GM18867 (cell line): ENCODE results near the gene MAP7D3.

Source experiments
- ATAC-seq: cut with Tn5 transposase; IDR thresholded peaks from one replicate; pipeline ENCODE4 v1.9.1; 2021; ENCODE audit warnings: mild to moderate bottlenecking, moderate library complexity; ENCODE audit not compliant: unreplicated experiment

MAP7D3 gene

DNA sequence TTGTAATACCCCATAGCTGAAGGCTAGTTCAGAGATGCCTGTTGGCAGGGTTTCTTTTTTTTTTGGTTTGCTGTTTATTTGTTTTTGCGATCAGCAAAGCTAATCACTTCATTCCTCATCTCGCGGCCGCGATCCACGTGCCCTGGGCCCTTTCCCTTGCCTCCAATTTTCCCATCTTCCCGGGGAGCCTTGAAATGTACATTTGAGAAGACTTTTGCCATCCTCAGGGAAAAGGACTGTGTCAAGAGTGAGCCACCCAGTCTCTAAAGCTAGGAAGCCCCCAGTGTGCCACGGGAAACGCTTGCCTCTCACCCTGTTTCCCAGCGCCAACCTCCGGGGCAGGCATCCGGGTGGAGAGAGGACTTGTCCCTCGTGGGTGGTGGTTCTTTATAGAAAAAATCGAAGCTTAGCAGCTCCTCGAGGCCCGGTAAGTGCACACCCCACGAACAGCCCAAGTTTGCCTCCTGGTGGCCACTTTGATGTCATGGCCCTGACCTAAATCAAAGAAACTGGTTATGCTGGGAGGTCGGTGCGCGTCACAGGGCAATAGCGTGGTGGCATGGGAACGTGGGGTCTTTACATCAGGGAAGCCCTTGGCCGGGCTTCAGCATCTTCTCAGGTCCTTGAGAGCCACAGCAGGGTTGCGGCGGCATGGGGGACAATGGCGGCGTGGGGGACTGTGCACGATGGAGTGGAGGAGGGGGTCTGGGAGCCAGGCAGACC lies 42.0 kb downstream of the MAP7D3 start:
- ATAC-seq = no peak

GRCh38 chrX:136207546-136207945 lies 43.7 kb downstream of the MAP7D3 start:
- ATAC-seq = no peak

DNA sequence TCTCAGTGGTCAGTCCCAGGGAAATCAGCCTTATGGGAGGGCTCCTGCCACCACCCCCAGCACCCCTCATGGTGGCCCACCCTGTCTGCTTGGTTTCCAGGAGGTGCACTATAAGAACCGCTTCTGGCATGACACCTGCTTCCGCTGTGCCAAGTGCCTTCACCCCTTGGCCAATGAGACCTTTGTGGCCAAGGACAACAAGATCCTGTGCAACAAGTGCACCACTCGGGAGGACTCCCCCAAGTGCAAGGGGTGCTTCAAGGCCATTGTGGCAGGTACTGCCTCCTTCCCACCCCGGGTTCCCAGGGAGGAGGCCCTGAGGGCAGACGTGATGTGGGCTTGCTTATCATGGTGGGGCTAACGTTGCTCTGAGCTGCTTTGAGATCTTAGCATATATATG lies 44.3 kb downstream of the MAP7D3 start:
- ATAC-seq = no peak

DNA sequence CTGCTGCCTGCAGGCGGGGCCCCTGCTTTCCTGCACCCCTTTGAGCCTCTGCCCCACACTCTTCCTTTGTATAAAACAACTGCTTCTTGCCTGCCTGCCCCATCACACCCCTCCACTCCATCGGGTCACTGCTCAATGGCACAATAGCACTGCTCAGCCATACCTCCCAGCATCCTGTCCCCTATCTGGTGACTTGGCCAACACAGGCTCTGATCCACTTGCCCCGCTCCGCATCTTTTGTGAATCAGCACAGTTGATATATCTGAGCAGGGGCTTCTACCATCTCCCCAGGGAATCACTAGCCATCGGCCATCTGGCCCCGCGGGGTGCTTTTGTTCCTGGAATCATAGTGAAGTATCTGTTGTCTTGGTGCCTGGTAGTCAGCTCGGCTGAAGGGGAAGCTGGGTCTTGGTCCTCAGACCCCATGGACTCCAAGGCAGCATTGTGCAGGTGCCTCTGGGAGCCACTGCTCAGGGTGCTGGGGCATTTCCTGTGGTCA lies 45.3 kb downstream of the MAP7D3 start:
- ATAC-seq = no peak

- no peak for ATAC-seq
Measured at GRCh38 chrX:136204571-136204970, 46.6 kb downstream of the MAP7D3 start.

DNA sequence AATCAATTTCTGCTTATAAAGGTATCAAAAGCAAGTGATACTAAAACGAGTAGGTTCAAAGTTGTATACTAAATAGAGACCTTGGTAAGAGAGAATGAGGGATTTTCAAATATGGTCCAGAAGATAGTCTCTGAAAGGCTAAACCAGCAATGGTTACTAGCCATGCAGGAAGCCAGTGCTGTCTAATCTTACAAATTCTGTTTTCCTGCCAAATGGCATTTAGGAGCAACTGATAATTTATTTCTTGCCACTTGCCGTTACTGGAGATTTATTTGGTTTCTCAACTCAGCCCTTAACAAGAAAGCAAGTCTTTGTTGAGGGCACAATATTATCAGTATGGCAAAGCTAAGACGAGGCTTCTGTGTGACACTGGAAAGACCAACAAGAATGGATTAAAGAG lies 47.2 kb downstream of the MAP7D3 start:
- no peak for ATAC-seq

- ATAC-seq = peak; percentile 56
Measured at GRCh38 chrX:136203438-136203837, 47.8 kb downstream of the MAP7D3 start.

DNA sequence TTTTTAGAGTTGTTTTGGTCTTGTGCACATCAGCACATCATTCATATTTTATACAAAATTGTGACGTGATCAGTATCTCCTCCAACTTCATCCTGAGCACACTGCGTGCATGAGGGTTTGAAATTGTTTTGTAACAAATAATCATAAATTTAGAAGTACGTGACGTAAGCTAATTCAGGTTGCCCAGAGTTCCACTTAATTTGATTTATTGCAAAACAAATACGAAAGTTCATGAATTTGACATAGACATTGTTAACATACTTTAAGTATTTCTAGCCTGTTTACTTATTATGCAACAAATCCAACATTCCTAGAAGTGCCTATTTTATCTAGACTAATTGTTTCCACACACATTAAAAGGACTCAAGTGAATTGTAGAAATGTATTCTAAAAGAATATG lies 48.3 kb downstream of the MAP7D3 start:
- ATAC-seq = no peak

DNA sequence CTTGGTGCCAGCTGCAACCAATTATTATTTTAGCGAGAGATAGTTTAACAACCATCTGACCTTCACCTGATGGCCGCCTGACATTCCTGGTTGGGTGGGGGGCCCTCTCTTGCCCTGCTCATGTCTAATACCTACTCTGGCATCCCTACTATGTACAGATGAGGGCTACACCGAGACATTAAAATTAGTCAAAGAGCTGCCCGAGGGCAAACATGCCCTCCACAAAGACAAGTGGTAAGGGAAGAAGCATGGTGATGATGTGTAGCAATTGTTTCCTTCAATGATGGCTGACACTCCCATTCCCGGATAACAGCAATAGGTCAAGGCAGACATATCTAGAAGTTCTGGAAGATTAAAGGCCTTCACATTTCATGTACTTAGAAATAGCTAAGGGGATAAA lies 49.6 kb downstream of the MAP7D3 start:
- no peak for ATAC-seq

DNA sequence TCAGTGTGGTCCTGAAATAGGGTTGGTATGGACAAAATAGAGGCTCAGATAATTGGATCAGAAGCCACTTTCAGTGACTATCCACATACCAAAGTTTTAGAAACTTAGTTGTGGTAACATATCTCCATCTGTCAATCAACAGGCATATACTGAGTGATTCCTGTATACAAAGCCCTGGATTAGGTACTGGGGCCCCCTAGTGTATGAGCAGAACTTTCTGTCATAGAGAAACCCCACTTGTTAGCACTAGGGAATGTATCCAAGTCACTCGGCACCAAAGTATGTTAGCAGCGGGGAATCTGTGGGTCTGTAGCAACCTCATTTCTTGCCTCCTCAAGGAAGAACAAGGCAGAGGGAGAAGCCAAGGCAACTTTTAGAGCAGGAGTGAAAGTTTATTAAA lies 50.7 kb downstream of the MAP7D3 start:
- ATAC-seq = no peak

- no peak for ATAC-seq
Measured at GRCh38 chrX:136199365-136199764, 51.8 kb downstream of the MAP7D3 start.

- ATAC-seq = no peak
Measured at GRCh38 chrX:136198678-136199243, 52.4 kb downstream of the MAP7D3 start.

- ATAC-seq = no peak
Measured at GRCh38 chrX:136198010-136198409, 53.2 kb downstream of the MAP7D3 start.

DNA sequence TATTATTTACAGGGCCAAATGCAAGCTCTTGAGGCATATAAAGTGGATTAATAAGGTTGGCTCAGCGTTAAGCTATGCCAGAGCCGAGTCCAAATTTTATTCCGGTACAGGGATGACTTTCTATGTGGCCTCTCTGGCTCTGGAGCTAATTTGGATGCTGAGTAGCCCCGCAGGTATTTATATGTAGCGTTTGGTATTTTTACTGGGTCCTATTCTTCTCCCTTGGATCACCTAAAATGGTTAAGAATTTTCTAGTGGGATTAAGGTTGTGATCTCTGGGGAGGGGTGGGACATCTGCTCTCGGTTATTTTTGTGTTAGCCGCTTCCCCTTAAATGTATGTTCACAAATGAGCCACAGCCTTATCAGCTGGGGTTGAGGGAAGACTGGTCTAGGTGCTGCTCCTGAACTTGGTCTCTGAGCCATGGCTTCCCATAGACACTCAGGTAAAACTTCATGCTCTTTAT lies 54.5 kb downstream of the MAP7D3 start:
- no peak for ATAC-seq

- no peak for ATAC-seq
Measured at GRCh38 chrX:136195247-136195646, 56.0 kb downstream of the MAP7D3 start.

GRCh38 chrX:136194536-136194935 lies 56.7 kb downstream of the MAP7D3 start:
- ATAC-seq = no peak

- no peak for ATAC-seq
Measured at GRCh38 chrX:136193771-136194170, 57.4 kb downstream of the MAP7D3 start.

DNA sequence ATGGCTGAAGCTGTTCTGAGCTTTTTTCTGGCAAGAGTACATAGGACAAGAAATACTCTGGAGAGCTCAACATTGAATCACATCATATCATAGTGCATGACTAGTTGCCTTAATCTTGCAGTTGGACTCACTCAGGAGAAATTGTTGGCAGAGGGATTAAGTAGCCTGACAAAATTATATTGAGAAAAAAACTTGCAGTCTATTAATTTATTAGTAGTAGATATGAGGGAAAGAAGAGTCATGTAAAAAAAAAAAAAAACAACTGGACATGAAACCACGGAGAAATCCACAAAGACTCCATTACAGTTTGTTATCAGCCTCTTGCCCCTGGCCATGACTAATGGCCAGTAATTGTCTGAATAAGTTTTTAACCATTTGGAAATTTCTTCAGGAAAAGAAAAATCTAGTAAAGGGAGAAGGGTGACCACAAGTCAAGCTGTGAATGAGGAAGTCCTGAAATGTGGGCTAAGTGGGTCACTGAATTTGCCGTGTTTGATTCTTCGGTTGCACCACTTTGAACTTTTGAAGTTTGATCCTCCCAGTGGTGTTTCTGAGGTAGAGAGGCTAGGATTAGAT lies 58.3 kb downstream of the MAP7D3 start:
- ATAC-seq = no peak

GRCh38 chrX:136192135-136192534 lies 59.1 kb downstream of the MAP7D3 start:
- ATAC-seq = no peak

GRCh38 chrX:136191171-136191570 lies 60.0 kb downstream of the MAP7D3 start:
- no peak for ATAC-seq

- ATAC-seq = no peak
Measured at GRCh38 chrX:136190038-136190713, 61.0 kb downstream of the MAP7D3 start.

DNA sequence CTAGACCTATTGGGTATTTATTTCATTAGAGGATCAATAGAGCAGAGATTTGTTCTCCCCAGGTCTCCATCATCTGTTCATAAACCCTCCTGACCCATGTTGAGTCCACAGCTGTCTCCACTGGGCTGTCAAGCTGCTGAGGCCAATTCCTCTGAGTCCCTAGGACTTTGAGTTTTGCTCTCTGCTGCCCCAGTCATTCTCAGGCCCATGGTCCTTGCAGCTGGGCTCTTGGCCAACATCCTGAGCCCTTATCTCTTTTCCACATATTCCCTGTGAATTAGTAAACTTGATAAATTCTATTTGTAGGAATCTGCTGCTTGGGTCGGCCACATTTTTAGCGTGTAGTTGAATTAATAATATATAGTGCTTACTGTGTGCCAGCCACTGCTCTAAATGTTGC lies 62.0 kb downstream of the MAP7D3 start:
- no peak for ATAC-seq
